Right lobe of liver (tissue), 6 donors: Measurements from ENCODE around the gene KLF11. TPM values are rescaled to one million over a fixed set of nuclear protein-coding genes. Genes with fewer than 3 reads are reported as not detected.

Experiments used
- ATAC-seq, 4 donors: fragments of 200-7000 bp; cut with Tn5 transposase; one replicate each; pipeline ENCODE4 v1.9.1; 2020; ENCODE audit warnings: mild to moderate bottlenecking in 4 of 4, moderate library complexity in 4 of 4
- DNase-seq, 3 donors: peaks; one replicate each; pipeline ENCODE4 v3.0.0-alpha.2; 2020
- H3K27ac ChIP-seq, 3 donors: fragments of 200-600 bp; one replicate each; pipeline ENCODE4 v1.8.0; 2022
- H3K27me3 ChIP-seq, 2 donors: fragments of 200-600 bp; one replicate each; pipeline ENCODE4 v1.8.0; 2022
- H3K36me3 ChIP-seq, 4 donors: fragments of 200-600 bp; sonication (generic) in 1 of 4; one replicate each; pipeline versions ENCODE4 v1.5.1 to v1.8.0; 2017 to 2022; ENCODE audit warnings: control low read depth in 1 of 4
- H3K4me1 ChIP-seq, 4 donors: fragments of 200-600 bp; sonication (generic) in 1 of 4; one replicate each; pipeline versions ENCODE4 v1.5.1 to v1.8.0; 2017 to 2022; ENCODE audit warnings: control low read depth in 1 of 4
- H3K4me3 ChIP-seq, 3 donors: fragments of 200-600 bp; one replicate each; pipeline ENCODE4 v1.8.0; 2022
- H3K9me3 ChIP-seq, 4 donors: fragments of 200-600 bp; sonication (generic) in 1 of 4; one replicate each; pipeline versions ENCODE4 v1.5.1 to v1.8.0; 2017 to 2022; ENCODE audit warnings: control low read depth in 1 of 4
- CTCF ChIP-seq, 4 donors: fragments of 200-600 bp in 3 of 4; fragments of 450-650 bp in 1 of 4; IDR thresholded peaks; one replicate each; pipeline versions ENCODE4 v1.5.1 to v1.8.0; 2016 to 2022; ENCODE audit warnings: antibody characterized with exemption in 4 of 4, mild to moderate bottlenecking in 2 of 4
- POLR2A ChIP-seq: fragments of 450-650 bp; IDR thresholded peaks from one replicate; pipeline ENCODE4 v1.6.1; 2017; ENCODE audit warnings: antibody characterized with exemption, mild to moderate bottlenecking
- WGBS: methylation state at CpG from one replicate; pipeline ENCODE4 v1.1.6; 2018; ENCODE audit warnings: low coverage, low lambda C conversion rate; ENCODE audit not compliant: insufficient coverage; ENCODE audit errors: missing lambda C conversion rate; 5-methylcytosine and 5-hydroxymethylcytosine counted together
- intact Hi-C, 2 donors: fragments of 100-400 bp; cut with DNase I; formaldehyde crosslinking; loops; one replicate each; pipeline versions ENCODE4 v1.11.2 to v1.14.1; 2022
- small RNA-seq, 2 experiments: library from RNA; depleted of rRNA; stranded (forward); fragments of <200 nt; gene quantifications; one replicate each; pipeline ENCODE3, GENCODE V24; 2016
- total RNA-seq, 6 experiments: library from RNA; depleted of rRNA in 2 of 6; stranded (reverse); fragments of >200 nt in 2 of 6; fragmentation: NEBNext Ultra II Directional in 3 of 6; extraction: Animal tissue kit (Norgen Biotek cat#: 25700) in 3 of 6; gene quantifications; one replicate each; pipeline versions ENCODE4 v1.1.0 to v1.2.4, GENCODE V29; 2016 to 2023
- donor health status: DM: no; HTN: yes; CAD: no.
- donor health status: DM: no; HTN: no; CAD: no.
- donor health status: DM: no; HTN: no; CAD: no.
- donor health status: DM: no; HTN: yes; CAD: no.
- donor health status: DM: no; HTN: yes; CAD: no.

KLF11 gene
- total RNA-seq, 6 experiments from 2014 or later, result 10.9 to 40.1 (median 27.8) TPM

- intact Hi-C loops, result no loop called here
- no peaks in the 10 kb centered on the region for H3K36me3 ChIP-seq
- no CpG with 5 or more reads among the region's 10 CpGs for WGBS
- H3K4me1 ChIP-seq, result no peaks in the 10 kb centered on the region
- no peaks in the 10 kb centered on the region for H3K9me3 ChIP-seq
- DNase-seq (peak in 1 of 3 donors; percentile 27), ATAC-seq (no peak)
- H3K4me3 ChIP-seq, result no peak overlapping the region
- TF ChIP-seq POLR2A (no peak), CTCF (IDR thresholded peaks at IDR 0.05) (no peak)
- H3K27me3 ChIP-seq, result no peaks in the 10 kb centered on the region
- no peak overlapping the region for H3K27ac ChIP-seq
Measured at GRCh38 chr2:10096641-10097040, 53.3 kb downstream of the KLF11 start.

- Histone ChIP-seq H3K9me3 (no peaks in the 10 kb centered on the region), H3K4me1 (no peaks in the 10 kb centered on the region), H3K27ac (no peak overlapping the region), H3K4me3 (no peak overlapping the region), H3K36me3 (no peaks in the 10 kb centered on the region), H3K27me3 (no peaks in the 10 kb centered on the region)
- DNase-seq, result peak; percentile 69 to 76 (median 75)
- peak; percentile 98 to 100 (median 100) for ATAC-seq
- intact Hi-C loops, result no loop called here
- 25% methylated on average over 15 of the region's 16 CpGs for WGBS
- peak; percentile 85 to 92 (median 89) for TF ChIP-seq CTCF (IDR thresholded peaks at IDR 0.05)
- no peak for TF ChIP-seq POLR2A
Measured at GRCh38 chr2:10097352-10098148, 54.2 kb downstream of the KLF11 start.

GRCh38 chr2:10101491-10101890, 58.1 kb downstream of the KLF11 start:
- Histone ChIP-seq H3K9me3 (no peaks in the 10 kb centered on the region), H3K4me3 (no peak overlapping the region), H3K27me3 (no peaks in the 10 kb centered on the region), H3K4me1 (peaks cover 0 to 6% (median 0%) of the 10 kb centered on the region in 4 donors), H3K27ac (no peak overlapping the region), H3K36me3 (no peaks in the 10 kb centered on the region)
- TF ChIP-seq POLR2A, result no peak
- no peak for TF ChIP-seq CTCF (IDR thresholded peaks at IDR 0.05)
- DNase-seq, result no peak
- intact Hi-C loops, result no loop called here
- 61% methylated on average over 7 of the region's 7 CpGs for WGBS
- ATAC-seq, result no peak

- Histone ChIP-seq H3K4me1 (peaks cover 0 to 6% (median 0%) of the 10 kb centered on the region in 4 donors), H3K27ac (no peak overlapping the region)
Measured at GRCh38 chr2:10103179-10103578, 59.8 kb downstream of the KLF11 start.

More at GRCh38 chr2:10103179-10103578, 59.8 kb downstream of the KLF11 start:
- WGBS, result 80% methylated on average over 4 of the region's 6 CpGs
- Histone ChIP-seq H3K9me3 (no peaks in the 10 kb centered on the region), H3K27me3 (no peaks in the 10 kb centered on the region), H3K4me3 (no peak overlapping the region), H3K36me3 (no peaks in the 10 kb centered on the region)
- TF ChIP-seq CTCF (IDR thresholded peaks at IDR 0.05) (no peak), POLR2A (no peak)
- DNase-seq, result no peak
- ATAC-seq, result no peak
- intact Hi-C loops, result no loop called here

Small RNA genes lying within 50 kb of the gene (small RNA-seq; reads per million reads assigned to genes)
- gene RF00568, result 0 reads per million in 2 experiments

Other genes starting within 250 kb of the KLF11 start
- gene TAF1B, start 200.1 kb upstream of the KLF11 start, total RNA-seq, result 1 to 10 TPM; 4.8 to 8.1 (median 6.6) TPM
- 10 to 100 TPM in 1 of 6 experiments, 1 to 10 TPM in 5; 3.5 to 11.2 (median 6.2) TPM for gene GRHL1, start 91.9 kb upstream of the KLF11 start, total RNA-seq
- under 1 TPM; 0.26 to 0.99 (median 0.55) TPM for gene CYS1, start 36.9 kb downstream of the KLF11 start, total RNA-seq
- 10 to 100 TPM in 1 of 6 experiments, 1 to 10 TPM in 5; 1.1 to 10.3 (median 5.7) TPM for gene RRM2, start 79.2 kb downstream of the KLF11 start, total RNA-seq